Astrocyte (in vitro differentiated cells and primary cell): Measurements from ENCODE around the gene DYNLT4. TPM values are rescaled to one million over a fixed set of nuclear protein-coding genes. Genes with fewer than 3 reads are reported as not detected.

Experiments used
- DNase-seq: peaks from one replicate; pipeline ENCODE4 v3.0.0-alpha.2; 2010; ENCODE audit warnings: low read depth
- FAIRE-seq: peaks from 2 replicates; lab custom pipeline; 2011; peaks lifted over from hg19 to GRCh38; lab: Jason Lieb, UNC
- H2AFZ ChIP-seq: 2 replicates; pipeline ENCODE4 v1.6.0; 2012; ENCODE audit warnings: low read depth, low read length, inconsistent platforms
- H3K27ac ChIP-seq: 2 replicates; pipeline ENCODE4 v1.5.1; 2011; ENCODE audit warnings: low read depth, low read length, inconsistent platforms
- H3K27me3 ChIP-seq: 2 replicates; pipeline ENCODE4 v1.6.0; 2011; ENCODE audit warnings: low read length, inconsistent platforms; ENCODE audit not compliant: insufficient read depth
- H3K36me3 ChIP-seq: 2 replicates; pipeline ENCODE4 v1.5.1; 2011; ENCODE audit warnings: low read length, inconsistent platforms; ENCODE audit not compliant: insufficient read depth
- H3K4me1 ChIP-seq: 2 replicates; pipeline ENCODE4 v1.5.1; 2011; ENCODE audit warnings: low read length, inconsistent platforms; ENCODE audit not compliant: insufficient read depth
- H3K4me2 ChIP-seq: 2 replicates; pipeline ENCODE4 v1.6.0; 2012; ENCODE audit warnings: low read length, inconsistent platforms
- H3K4me3 ChIP-seq: 2 replicates; pipeline ENCODE4 v1.5.1; 2011; ENCODE audit warnings: low read depth, mild to moderate bottlenecking, low read length, inconsistent platforms; ENCODE audit not compliant: insufficient read depth
- H3K79me2 ChIP-seq: 2 replicates; pipeline ENCODE4 v1.6.0; 2012; ENCODE audit warnings: mild to moderate bottlenecking, low read length, inconsistent platforms; ENCODE audit not compliant: insufficient read depth
- H3K9ac ChIP-seq: 2 replicates; pipeline ENCODE4 v1.6.0; 2012; ENCODE audit warnings: mild to moderate bottlenecking, low read length, inconsistent platforms
- H3K9me3 ChIP-seq: 2 replicates; pipeline ENCODE4 v1.5.1; 2012; ENCODE audit warnings: low read depth, mild to moderate bottlenecking, low read length, inconsistent platforms; ENCODE audit not compliant: insufficient read depth
- H4K20me1 ChIP-seq: 2 replicates; pipeline ENCODE4 v1.6.0; 2012; ENCODE audit warnings: low read length, inconsistent platforms; ENCODE audit not compliant: insufficient read depth
- H3K27ac Mint-ChIP-seq: one replicate; pipeline ENCODE4 v1.8.0; 2021; ENCODE audit warnings: mild to moderate bottlenecking, mixed read lengths; ENCODE audit not compliant: unreplicated experiment
- H3K27me3 Mint-ChIP-seq: one replicate; pipeline ENCODE4 v1.8.0; 2021; ENCODE audit warnings: low read depth, mixed read lengths; ENCODE audit not compliant: unreplicated experiment
- H3K36me3 Mint-ChIP-seq: one replicate; pipeline ENCODE4 v1.8.0; 2021; ENCODE audit warnings: low read depth, mixed read lengths; ENCODE audit not compliant: unreplicated experiment
- H3K4me1 Mint-ChIP-seq: one replicate; pipeline ENCODE4 v1.8.0; 2021; ENCODE audit warnings: low read depth, mixed read lengths; ENCODE audit not compliant: unreplicated experiment
- H3K4me3 Mint-ChIP-seq: one replicate; pipeline ENCODE4 v1.8.0; 2021; ENCODE audit warnings: mild to moderate bottlenecking, moderate library complexity, mixed read lengths; ENCODE audit not compliant: unreplicated experiment
- H3K9me3 Mint-ChIP-seq: one replicate; pipeline ENCODE4 v1.8.0; 2021; ENCODE audit warnings: mild to moderate bottlenecking, mixed read lengths; ENCODE audit not compliant: unreplicated experiment
- EZH2 ChIP-seq: IDR thresholded peaks from 2 replicates; pipeline ENCODE4 v1.6.1; 2012; ENCODE audit warnings: mild to moderate bottlenecking, low read length, inconsistent platforms; ENCODE audit not compliant: insufficient read depth
- total RNA-seq: library from RNA; stranded (reverse); gene quantifications from 2 replicates; pipeline ENCODE4 v1.2.1, GENCODE V29; 2021
- TF ChIP-seq, protein P1 (sequence below): IDR thresholded peaks from 2 replicates; pipeline ENCODE4 v1.5.1; 2011; ENCODE audit warnings: low read depth, mild to moderate bottlenecking, inconsistent platforms, low read length, moderate library complexity; ENCODE audit not compliant: insufficient read depth

DYNLT4 gene
- total RNA-seq, 1 donor from 2014 or later, result 0.50 TPM

GRCh38 chr1:44810101-44810761, 3.1 kb upstream of the DYNLT4 start:
- Mint-ChIP-seq H3K9me3 (no peaks in the 10 kb centered on the region), H3K36me3 (peaks cover 14% of the 10 kb centered on the region), H3K27me3 (no peaks in the 10 kb centered on the region), H3K4me1 (peaks cover 68% of the 10 kb centered on the region), H3K4me3 (no peak overlapping the region), H3K27ac (peak overlapping the region; percentile 99)
- Histone ChIP-seq H3K79me2 (peaks cover 48% of the 10 kb centered on the region), H3K36me3 (peaks cover 15% of the 10 kb centered on the region), H3K27ac (peak overlapping the region; percentile 100), H3K4me1 (peaks cover 84% of the 10 kb centered on the region), H3K4me2 (peak overlapping the region; percentile 86), H3K27me3 (no peaks in the 10 kb centered on the region), H3K9me3 (no peaks in the 10 kb centered on the region), H3K4me3 (peak overlapping the region; percentile 53), H3K9ac (peak overlapping the region; percentile 98), H4K20me1 (peaks cover 12% of the 10 kb centered on the region), H2AFZ (no peak overlapping the region)
- no peak for DNase-seq
- FAIRE-seq, result no peak
- TF ChIP-seq EZH2, result no peak
- TF ChIP-seq, protein P1, sequence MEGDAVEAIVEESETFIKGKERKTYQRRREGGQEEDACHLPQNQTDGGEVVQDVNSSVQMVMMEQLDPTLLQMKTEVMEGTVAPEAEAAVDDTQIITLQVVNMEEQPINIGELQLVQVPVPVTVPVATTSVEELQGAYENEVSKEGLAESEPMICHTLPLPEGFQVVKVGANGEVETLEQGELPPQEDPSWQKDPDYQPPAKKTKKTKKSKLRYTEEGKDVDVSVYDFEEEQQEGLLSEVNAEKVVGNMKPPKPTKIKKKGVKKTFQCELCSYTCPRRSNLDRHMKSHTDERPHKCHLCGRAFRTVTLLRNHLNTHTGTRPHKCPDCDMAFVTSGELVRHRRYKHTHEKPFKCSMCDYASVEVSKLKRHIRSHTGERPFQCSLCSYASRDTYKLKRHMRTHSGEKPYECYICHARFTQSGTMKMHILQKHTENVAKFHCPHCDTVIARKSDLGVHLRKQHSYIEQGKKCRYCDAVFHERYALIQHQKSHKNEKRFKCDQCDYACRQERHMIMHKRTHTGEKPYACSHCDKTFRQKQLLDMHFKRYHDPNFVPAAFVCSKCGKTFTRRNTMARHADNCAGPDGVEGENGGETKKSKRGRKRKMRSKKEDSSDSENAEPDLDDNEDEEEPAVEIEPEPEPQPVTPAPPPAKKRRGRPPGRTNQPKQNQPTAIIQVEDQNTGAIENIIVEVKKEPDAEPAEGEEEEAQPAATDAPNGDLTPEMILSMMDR, result no peak

GRCh38 chr1:44808938-44809917, 2.1 kb upstream of the DYNLT4 start:
- H3K36me3 Mint-ChIP-seq, result peaks cover 9% of the 10 kb centered on the region
- peaks cover 55% of the 10 kb centered on the region for H3K79me2 ChIP-seq
- peaks cover 63% of the 10 kb centered on the region for H3K4me1 Mint-ChIP-seq
- FAIRE-seq, result no peak
- H3K27me3 Mint-ChIP-seq, result no peaks in the 10 kb centered on the region
- no peaks in the 10 kb centered on the region for H3K27me3 ChIP-seq
- peak overlapping the region; percentile 77 for H3K4me3 Mint-ChIP-seq
- H3K9ac ChIP-seq, result peak overlapping the region; percentile 98
- H3K4me2 ChIP-seq, result peak overlapping the region; percentile 86
- peak overlapping the region; percentile 99 for H3K27ac Mint-ChIP-seq
- peaks cover 19% of the 10 kb centered on the region for H3K36me3 ChIP-seq
- H3K9me3 Mint-ChIP-seq, result no peaks in the 10 kb centered on the region
- no peaks in the 10 kb centered on the region for H3K9me3 ChIP-seq
- H3K4me3 ChIP-seq, result peak overlapping the region; percentile 53
- peaks cover 18% of the 10 kb centered on the region for H4K20me1 ChIP-seq
- no peak for TF ChIP-seq EZH2
- TF ChIP-seq, protein P1, result no peak
- no peak overlapping the region for H2AFZ ChIP-seq
- H3K4me1 ChIP-seq, result peaks cover 81% of the 10 kb centered on the region
- peak overlapping the region; percentile 100 for H3K27ac ChIP-seq
- DNase-seq, result peak; percentile 82
